Epithelial cell of proximal tubule (primary cell): Measurements from ENCODE around the gene DGKI. TPM values are rescaled to one million over a fixed set of nuclear protein-coding genes. Genes with fewer than 3 reads are reported as not detected.

Source experiments
- DNase-seq: peaks from one replicate; pipeline ENCODE4 v3.0.0-alpha.2; 2011; ENCODE audit warnings: low read depth
- H3K4me3 ChIP-seq: 2 replicates; pipeline ENCODE4 v1.5.1; 2011; ENCODE audit warnings: low read depth, mild to moderate bottlenecking, low read length
- total RNA-seq: library from RNA; depleted of rRNA; stranded (reverse); fragments of >200 nt; gene quantifications from 2 replicates; pipeline ENCODE4 v1.2.3, GENCODE V29; 2015
- TF ChIP-seq, protein P1 (sequence below): conservative IDR thresholded peaks from 2 replicates; pipeline ENCODE4 v1.5.1; 2012; ENCODE audit warnings: low read depth, mild to moderate bottlenecking, low read length

Gene DGKI
- total RNA-seq, 1 donor from 2014 or later, result 0.69 TPM

DNA sequence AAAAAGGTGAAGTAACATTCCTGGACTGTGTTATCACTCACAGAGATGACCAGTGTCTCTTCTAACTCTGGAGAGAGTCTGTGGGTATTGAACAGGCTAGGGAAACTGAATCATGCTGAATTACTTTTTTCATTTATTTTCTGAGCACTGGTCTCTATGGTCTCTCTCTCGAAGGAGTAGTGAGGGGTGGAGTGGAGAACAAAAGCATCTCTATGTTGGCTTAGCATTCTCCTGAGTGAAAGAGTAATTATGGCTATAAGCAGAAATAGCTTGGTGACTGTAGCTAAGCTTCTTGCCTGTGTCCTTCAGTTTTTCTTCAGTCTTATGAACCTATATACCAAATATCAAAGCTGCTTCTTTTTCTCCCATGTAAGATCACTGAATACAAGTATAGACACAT is 438.6 kb downstream of the DGKI start:
- DNase-seq, result no peak
- H3K4me3 ChIP-seq, result no peak overlapping the region
- TF ChIP-seq, protein P1, sequence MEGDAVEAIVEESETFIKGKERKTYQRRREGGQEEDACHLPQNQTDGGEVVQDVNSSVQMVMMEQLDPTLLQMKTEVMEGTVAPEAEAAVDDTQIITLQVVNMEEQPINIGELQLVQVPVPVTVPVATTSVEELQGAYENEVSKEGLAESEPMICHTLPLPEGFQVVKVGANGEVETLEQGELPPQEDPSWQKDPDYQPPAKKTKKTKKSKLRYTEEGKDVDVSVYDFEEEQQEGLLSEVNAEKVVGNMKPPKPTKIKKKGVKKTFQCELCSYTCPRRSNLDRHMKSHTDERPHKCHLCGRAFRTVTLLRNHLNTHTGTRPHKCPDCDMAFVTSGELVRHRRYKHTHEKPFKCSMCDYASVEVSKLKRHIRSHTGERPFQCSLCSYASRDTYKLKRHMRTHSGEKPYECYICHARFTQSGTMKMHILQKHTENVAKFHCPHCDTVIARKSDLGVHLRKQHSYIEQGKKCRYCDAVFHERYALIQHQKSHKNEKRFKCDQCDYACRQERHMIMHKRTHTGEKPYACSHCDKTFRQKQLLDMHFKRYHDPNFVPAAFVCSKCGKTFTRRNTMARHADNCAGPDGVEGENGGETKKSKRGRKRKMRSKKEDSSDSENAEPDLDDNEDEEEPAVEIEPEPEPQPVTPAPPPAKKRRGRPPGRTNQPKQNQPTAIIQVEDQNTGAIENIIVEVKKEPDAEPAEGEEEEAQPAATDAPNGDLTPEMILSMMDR, result no peak

DNA sequence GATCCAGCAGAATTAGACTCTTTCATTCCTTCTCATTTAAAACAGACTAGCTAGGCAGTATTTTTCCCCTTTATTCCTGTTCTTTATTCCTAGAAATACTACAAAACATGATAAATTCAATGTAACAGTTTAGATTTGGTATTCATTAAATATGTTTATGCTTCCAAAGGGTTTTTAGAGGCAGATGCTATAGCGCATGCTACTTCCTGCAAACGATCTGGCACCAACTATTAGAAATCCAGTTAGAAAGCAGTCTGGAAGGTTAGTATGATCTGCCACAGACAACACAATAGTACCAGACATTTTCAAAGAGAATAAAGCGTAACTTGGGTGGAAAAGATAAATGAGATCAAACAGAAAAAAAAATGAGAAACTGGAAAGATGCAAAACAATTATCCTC is 439.7 kb downstream of the DGKI start:
- TF ChIP-seq, protein P1, result no peak
- H3K4me3 ChIP-seq, result no peak overlapping the region
- no peak for DNase-seq

DNA sequence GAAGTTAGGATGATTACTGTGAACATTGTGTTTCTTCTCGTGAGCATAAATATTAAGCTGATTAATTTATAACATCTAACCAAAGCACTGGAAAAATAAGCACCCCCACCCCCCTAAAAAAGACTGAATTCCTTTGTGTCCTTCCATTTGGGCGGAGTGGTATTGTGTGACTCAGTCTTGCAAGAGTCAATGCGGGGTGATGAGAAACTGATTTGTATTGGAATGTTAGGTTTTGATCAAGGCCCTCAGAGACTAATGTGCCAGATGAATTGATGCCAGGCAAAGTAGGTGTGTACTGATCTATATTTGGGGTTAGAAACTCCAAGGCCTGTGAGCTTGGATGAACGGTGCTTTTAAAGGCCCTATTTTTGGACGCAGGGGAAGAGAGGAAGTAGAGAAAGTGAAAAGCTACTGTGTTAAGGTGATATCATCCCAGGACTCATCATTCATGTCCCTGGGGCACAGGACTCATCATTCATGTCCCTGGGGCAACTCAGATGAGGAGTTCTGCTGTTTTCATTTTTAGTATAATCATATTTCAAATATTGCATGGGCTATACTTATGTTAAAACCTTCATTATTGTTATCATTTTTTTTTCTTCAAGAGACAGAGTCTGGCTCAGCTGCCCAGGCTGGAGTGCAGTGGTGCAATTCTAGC is 442.0 kb downstream of the DGKI start:
- H3K4me3 ChIP-seq, result no peak overlapping the region
- TF ChIP-seq, protein P1, result no peak
- no peak for DNase-seq

DNA sequence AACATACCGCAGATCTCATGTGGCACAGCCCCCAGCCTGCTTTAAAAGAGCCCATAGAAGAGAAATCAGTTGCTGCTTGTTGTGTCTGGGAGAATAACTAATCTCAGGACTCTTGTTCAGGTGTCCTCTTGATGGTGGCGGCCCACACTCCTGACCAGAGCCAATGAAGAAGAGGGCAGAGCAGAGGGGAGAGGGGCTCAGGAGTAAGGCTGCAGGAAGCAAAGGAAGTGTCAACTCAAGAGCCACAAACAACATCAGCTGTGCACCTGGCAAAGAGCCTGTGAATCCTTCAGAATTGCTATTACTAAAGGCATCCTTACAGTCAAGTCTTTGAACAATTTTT is 443.4 kb downstream of the DGKI start:
- H3K4me3 ChIP-seq, result no peak overlapping the region
- no peak for DNase-seq
- TF ChIP-seq, protein P1, result no peak

DNA sequence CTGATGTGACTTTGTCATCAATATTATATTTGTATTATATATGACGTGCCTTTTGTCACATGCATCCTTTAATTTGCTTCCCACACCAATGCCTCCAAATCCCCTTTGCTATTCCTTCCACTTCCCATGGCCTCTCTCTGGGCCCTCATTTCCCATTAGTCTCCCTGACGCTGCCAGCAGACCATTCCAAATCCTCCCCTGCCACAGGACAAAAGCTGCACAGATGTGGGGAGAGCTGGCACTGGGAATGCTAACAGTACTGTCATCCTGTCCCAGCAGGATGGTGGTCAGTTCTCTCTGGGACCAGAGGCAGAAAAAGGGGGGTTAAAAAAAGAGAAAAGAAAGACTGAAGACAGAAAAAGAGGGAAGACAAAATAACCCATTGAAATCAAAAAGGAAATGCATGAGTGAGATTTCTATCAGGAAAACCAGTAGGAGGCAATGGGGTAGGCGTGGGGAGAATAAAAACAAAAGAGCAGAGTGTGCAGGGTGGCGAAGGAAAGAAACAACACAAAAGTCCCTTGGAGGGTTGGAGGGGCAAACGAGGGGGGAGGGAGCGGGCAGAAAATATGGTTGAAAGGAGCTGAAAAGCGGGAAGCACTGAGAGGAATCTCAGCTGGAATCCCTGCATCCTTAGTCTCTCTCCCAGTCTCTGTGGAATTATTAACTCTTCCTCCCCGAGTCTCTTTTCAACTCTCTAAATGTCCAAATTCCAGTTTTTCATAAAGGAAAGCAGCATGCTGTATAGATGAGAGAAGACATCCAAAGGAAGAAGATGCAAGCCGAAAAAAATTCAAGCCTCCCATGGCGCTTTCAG is 444.0 kb downstream of the DGKI start:
- TF ChIP-seq, protein P1, result no peak
- no peak overlapping the region for H3K4me3 ChIP-seq
- DNase-seq, result no peak

DNA sequence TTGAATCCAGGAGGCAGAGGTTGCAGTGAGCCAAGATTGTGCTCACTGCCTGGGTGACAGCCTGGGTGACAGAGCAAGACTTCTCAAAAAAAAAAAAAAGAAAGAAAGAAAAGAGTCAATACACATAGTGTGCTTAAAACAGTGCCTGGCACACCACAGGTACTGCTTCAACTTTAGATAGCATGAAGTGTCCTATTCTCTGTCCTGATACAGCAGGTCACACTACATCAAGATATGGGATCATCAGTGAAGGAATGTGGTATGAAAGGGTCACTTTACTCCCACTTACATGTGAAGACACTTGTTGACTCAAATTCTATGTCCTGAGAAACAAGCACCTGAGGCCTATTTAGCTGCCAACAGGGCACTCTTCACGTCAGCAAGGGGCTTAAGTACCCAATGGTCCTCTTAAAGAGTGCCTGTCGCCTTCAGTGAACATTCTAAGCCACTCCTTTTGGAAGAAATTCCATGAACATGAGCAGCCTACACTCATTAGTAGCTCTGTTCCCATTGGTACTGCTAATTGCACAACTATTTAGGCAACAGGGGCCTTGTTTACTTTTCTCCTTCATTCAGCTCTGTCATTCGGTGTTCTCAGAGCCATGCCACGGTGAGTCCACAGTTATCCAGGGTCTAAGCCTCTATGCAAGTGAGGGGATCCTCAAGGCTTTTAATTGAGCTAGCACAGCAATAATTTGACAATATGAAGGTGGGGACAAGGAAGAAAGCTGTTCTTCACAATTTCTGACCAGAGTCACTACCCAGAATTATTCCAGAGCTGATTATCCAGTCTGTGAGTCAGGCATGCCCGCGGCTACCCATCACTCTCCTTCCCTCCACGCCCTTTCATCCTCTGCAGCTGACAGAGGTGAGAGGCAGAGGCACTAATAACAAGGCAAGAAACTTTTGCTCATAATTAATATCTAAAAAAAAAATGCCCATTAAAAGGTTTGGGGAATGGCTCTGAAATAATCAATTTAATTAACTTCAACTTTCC is 446.6 kb downstream of the DGKI start:
- no peak for DNase-seq
- TF ChIP-seq, protein P1, result no peak
- H3K4me3 ChIP-seq, result no peak overlapping the region
